Loucy (cell line): ENCODE results near the gene FOXQ1.

Source experiments
- EZH2phosphoT487 ChIP-seq: fragments of 200-600 bp; IDR thresholded peaks from 2 replicates; pipeline ENCODE4 v1.6.1; 2018; ENCODE audit warnings: antibody characterized with exemption, mild to moderate bottlenecking, moderate library complexity, borderline replicate concordance
- TF ChIP-seq, protein P1 (sequence below): fragments of 200-600 bp; sonication (generic); conservative IDR thresholded peaks from 2 replicates; pipeline ENCODE4 v1.5.1; 2014; ENCODE audit warnings: mild to moderate bottlenecking, antibody characterized with exemption, low read length

DNA sequence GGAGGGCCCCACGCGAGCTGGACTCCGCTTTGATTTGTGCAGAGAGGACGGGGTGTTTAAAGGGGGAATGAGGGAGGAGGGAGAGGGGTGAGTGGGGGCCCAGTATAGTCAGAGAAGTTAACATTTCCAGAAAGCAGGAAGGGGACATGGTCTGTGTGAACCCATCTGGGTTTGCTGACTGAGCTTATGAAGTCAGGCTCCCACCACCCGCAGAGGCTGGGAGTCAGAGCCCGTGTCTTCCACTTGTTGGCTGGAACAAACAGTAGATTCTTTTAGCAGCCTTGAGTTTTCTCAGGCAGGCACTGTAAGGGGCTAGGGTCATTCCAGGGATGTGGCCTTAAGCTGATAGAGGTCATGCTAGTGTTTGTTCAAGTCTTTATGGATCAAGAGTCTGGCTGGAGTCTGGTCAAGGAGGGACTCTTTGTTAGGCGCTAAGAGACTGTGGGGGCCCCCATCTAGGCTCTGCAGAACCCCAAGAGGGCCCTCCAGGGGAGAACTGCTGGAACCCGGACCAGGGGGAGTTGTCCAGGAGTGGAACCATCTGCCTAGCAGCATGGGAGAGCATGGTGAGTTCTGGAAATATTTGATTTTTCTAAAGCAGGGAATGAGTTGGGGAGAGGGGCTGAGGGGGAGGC, 31.1 kb upstream of the FOXQ1 start:
- TF ChIP-seq, protein P1, sequence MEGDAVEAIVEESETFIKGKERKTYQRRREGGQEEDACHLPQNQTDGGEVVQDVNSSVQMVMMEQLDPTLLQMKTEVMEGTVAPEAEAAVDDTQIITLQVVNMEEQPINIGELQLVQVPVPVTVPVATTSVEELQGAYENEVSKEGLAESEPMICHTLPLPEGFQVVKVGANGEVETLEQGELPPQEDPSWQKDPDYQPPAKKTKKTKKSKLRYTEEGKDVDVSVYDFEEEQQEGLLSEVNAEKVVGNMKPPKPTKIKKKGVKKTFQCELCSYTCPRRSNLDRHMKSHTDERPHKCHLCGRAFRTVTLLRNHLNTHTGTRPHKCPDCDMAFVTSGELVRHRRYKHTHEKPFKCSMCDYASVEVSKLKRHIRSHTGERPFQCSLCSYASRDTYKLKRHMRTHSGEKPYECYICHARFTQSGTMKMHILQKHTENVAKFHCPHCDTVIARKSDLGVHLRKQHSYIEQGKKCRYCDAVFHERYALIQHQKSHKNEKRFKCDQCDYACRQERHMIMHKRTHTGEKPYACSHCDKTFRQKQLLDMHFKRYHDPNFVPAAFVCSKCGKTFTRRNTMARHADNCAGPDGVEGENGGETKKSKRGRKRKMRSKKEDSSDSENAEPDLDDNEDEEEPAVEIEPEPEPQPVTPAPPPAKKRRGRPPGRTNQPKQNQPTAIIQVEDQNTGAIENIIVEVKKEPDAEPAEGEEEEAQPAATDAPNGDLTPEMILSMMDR: no peak
- no peak for TF ChIP-seq EZH2phosphoT487
